Fibroblast of skin of back (primary cell): Measurements from ENCODE around the gene ACTL10.

Source experiments
- DNase-seq: peaks from one replicate; pipeline ENCODE4 v3.0.0-alpha.2; 2013

The ACTL10 gene

DNA sequence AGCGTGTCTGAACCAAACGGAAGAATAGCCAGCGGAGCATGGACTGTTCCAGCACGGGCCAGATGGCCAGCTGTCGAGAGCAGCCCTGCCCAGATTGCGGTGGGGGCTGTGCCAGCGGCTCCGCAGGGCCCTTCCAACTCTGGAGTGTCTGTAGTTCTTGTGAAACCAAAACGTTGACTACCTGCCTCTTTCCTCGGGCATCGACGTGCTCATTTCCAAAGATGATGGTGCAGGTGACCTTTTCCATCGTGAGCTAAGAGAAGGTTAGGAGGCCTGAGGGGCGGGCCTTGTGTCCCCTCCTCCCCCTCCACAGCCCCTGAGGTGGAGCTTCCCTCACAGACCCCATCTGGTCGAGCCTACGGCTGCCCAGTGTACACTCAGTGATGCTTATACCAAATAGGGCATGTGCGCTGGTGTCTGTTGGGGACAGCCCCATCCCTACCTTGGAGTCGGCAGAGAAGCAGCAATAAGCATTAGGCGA, 17.5 kb upstream of the ACTL10 start:
- no peak for DNase-seq

DNA sequence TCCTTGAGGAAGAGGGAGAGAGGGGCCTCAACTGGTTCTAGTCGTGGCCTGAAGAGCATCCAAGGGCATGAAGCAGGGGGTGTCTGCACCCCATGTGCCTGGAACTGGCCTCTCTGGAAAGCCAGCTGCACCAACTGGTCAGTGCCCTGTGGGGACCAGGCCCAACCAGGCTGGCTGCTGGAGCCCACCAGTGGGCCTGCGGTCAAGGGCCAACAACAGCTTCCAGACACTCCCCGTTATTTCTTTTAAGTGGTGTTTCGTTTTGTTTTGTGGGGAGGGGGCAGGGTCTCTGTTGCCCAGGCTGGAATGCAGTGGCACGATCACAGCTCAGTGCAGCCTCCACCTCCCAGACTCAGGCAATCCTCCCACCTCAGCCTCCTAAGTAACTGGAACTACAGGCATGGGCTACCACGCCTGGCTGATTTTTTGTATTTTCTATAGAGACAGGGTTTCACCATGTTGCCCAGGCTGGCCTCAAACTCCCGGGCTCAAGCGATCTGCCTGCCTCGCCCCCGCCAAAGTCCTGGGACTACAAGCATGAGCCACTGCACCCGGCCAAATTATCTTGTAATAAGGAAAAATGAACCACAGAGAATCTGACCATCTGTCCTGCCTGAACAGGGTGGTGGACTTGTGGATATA, 16.5 kb upstream of the ACTL10 start:
- no peak for DNase-seq

DNA sequence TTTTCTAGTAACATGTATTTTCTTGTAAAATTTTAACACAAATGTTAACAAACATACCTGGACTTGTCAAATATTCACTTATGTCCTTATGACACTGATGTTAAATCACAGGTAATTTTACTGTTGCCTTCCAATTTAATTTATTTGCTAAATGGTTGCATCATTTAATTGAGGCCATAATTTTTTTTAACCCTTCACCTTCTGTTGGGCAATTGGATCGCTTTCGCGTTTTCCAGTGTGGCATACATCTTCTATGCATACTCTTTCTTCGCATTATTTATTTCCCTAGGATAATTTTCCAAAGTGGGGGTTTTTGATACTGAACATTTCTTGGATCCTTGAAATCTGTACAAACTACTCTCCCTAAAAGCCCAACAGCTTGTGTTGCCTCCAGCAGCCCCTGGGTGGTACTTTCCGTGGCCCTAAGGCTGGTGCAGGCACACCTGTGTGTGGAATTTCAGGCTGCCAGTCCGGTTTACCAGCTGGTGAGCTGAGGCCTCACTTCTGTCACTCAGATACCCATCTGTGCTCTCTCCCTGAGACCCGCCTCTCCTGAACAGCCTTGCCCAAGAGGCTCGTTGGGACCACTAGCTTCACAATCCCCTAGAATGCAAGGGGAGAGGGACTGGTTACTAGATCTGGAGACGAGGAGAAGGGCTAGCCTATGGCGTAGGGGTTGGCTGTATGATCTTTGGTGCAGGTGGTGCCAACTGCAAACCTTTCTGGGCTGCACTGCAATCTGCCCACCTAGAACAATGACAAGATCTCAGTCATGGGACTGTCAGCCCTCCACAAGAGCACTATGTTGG, 15.8 kb upstream of the ACTL10 start:
- no peak for DNase-seq

DNA sequence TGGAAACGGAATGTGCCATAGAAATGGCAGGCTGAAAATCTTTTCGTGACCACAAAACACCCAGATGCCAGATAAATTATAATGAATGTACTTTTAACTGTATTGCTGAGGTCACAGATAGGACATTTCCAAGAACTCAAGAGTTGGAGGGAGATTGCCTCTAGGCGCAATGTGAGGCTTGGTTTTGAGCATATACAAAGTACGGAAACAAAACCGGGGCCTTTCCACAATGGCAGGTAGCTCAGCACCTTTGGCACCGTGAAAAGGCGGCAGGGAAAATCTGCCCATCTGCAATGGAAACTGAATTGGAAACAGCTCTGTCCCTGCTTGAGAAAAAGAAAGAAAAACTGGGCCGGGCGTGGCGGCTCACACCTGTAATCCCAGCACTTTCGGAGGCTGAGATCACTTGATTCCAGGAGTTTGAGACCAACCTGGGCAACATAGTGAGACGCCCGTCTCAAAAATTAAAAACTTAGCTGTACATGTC, 15.1 kb upstream of the ACTL10 start:
- DNase-seq: no peak

DNA sequence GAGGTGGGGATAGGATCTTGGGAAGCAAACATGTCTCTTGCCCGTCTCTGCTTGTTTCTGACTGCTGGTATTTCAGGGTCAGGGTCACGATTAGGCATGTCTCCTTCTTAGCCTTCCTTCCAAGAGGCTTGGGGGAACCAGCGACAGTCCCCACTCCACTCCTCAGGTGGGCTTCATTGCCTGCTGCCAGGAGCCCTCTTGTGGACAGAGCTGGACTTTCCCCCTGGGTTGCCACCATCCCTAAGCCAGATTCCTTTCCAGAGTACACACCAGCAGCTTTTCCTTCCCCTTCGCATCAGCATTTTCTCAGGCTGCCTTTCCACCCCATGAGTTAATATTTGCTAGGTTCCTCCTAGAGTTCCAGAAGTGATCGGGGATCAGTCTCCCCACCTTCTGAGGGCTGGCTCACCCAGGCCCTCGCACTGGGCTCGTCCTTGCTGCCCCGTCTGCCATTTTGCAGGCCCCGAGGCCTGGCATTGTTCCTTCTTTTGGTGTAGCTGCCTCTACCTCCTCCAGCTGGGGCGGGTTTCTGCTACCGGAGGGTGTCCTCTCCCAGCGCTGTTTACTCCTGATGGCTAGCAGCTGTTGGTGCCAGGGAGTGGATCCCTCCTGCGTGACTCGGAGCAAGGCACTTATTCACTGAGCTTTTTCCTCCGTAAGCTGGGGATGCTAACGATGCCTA, 13.4 kb upstream of the ACTL10 start:
- peak; percentile 61 for DNase-seq

DNA sequence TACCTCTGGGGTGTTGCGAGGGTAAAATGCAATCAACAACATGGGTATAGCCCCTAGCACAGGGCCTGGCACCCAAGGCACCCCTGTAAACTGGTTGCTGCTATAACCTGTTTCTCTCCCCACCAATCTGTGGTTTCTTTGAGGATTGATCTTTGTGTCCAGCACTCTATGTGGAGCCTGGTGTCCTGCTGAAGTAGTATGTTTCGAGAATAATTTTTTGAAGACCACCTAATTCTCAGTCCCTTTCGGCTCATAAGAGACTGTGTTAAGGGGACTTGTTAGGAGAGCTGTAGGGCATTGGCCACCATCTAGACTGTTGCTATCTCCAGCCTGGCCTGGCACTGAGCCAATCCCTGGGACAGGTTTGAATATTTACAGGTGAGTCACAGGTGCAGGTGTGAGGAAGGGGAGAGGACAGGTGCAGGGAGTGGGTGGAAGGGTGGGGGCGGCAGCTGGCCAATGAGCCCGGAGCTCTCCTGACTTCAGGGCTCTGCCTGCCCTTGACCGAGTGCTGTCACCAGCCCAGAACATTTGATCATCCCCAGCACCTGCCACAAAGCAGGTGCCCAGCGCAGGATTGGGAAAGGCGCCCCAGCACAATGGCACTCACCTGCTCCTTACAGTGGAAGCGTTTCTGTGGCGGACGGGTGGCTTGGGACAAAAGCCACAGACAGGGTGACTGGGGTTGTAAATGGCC, 12.7 kb upstream of the ACTL10 start:
- DNase-seq: no peak

DNA sequence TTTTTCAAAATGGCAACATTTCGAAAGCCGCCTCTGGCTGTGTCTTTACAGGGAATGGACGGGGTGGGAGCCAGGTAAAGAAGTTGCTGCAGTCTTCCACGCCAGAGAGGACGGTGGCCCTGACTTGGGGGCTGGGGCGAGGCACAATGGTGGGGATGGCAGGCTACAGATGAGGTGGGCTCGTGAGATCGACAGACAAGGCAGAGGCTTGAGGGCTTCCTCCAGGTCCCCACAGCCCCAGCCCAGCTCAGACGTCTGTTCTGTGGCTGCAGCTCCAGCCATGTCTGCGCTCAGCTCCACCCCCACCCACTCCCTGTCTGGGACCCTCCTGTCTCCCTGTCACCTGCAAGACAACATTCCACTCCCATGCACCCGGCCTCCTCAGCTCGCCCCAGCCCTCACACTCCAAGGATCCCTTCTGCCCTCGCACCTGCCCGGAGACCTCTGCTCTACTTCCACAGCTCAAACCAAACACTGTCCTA, 12.0 kb upstream of the ACTL10 start:
- DNase-seq: no peak

DNA sequence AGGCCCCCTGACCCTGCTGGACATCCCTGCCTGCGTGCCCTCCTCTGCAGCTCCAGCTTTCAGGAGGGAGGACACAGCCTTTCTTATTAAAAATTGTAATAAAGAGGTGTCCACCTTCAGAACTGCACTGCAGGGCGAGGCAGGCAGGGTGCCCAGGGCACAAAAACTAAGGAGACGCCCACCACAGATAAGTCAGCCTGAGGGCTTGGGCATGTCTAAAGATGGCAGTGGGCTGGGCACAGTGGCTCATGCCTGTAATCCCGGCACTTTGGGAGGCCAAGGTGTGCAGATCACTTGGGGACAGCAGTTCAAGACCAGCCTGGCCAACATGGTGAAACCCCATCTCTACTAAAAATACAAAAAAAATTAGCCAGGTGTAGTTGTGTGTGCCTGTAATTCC, 11.6 kb upstream of the ACTL10 start:
- no peak for DNase-seq

DNA sequence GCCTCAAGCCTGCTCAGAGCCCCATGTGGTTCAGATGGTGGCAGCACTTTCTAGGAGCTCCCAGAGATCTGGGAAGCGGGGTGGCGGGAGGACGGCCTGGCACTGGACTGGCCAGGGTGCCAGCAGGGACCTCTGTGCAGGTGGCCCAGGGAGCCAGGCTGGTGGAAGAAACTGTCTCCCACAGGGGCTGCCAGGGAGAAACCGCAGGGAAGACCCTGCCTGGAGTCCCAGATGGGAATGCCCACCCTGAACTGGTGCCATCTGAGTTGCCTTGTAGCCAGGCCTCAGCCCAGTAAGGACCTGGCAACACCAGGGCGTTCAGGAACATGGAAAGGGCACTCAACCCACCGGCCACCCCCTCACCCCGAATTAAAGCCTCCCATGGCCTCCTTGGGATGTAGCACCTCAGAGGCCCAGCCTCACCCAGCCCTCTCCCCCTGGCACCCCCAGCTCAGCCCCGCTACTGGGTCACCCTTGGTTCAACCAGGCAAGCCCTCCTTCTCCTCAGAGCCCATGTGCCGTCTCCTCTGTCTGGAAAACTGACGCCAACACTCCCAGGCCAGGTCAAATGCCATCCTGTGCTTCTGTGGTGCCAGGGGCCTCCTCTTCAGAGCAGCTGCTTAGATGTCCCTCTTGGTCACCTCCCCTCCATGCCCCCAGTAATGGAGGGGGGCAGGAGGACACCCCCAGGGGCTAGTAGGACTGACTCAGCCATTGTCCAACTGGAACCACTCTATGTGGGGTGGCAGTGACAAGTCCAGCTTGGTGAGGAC, 10.5 kb upstream of the ACTL10 start:
- no peak for DNase-seq

DNA sequence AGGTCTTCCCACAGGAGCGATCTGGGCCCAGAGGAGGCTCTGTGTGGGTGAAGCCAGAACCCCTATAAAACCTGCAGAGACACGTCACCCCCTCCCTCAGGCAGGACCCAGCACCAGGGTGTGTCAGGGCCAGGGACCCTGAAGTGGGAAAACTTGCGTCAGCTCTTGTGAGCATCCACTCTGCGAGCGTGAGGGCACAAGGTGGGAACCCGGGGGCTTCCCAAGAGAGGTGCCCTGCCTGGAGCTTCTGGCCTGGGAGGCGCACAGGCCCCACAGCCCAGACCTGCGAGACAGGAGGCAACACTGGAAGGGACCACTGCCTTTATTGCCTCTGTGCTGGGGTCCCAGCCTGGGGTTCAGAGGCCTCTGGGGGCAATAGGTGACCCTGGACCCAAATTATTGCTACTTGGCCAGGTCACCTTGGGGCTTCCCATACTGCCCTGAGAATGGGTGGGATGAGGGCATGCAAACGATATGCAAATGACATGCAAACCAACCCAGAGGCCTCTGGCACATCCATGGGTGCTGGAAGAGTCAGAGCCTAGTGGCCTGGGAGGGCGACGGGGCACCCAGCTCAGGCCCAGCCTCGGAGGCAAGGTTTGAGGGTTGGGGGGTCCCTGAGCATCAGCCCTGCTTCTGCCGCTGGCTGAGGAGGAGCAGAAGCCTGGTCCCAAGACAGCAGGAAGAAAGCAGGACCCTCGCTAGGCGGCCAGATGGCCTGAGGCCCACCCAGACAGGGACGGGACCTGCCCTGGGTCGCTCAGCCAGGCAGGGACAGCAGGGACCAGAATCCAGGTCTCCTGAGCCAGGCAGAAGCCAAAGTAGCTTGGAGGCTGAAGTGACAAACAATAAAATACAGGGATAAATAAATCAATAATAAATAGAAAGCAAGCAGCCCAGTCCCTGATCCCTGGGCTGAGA, 9.7 kb upstream of the ACTL10 start:
- DNase-seq: no peak

DNA sequence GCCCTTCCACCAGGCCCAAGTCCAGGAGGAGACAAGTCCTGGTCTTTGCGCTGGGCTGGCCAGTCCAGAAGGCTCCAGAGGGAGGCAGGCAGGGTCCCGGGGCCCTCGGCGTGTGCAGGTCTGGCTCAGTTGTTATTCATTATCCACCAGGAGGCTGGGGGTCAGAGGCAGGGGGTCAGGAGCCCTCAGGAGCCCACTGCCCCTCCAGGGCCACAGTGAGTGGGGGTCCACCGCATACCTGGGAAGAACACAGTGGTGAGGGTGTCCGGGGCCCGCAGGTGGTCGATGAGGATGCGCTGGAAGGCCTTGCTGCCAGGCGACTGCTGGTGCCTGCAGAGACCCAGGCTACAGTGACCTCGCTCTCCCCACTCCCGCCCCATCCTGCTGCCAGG, 9.0 kb upstream of the ACTL10 start:
- DNase-seq: no peak

DNA sequence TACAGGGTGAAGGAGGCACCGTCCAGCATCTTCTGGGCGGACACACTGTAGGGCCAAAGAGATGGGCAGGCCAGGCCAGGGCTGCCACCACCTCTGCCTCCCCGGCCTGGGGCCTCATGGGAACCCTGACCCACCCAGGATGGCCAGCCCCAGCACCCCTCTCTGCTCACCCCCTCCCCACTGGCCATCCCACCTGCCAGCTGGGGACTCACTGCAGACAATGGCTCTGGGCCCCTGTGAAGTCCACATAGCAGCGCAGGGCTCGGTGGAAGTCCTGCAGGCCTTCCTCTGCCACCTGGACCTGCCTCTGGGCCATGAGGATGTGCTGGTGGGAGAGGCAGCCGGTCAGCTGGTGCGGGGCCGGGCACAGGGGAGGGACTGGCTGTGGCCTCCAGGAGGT, 8.2 kb upstream of the ACTL10 start:
- DNase-seq: no peak

DNA sequence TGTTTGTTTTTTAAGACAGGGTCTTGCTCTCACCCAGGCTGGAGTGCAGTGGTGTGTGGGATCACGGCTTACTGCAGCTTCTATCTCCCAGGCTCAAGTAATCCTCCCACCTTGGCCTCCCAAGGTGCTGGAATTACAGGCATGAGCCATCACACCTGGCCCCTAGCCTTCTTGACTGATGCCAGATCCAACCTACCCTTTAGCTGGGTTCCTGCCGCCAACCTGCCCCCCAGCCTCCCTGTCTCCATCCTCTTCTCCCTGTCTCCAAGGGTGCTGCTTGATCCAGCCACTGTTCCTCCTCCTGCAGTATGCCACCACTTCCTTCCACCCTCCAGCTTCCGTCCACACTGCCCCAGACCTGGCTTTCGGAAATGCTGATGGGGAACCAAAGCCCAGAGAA, 7.8 kb upstream of the ACTL10 start:
- no peak for DNase-seq

DNA sequence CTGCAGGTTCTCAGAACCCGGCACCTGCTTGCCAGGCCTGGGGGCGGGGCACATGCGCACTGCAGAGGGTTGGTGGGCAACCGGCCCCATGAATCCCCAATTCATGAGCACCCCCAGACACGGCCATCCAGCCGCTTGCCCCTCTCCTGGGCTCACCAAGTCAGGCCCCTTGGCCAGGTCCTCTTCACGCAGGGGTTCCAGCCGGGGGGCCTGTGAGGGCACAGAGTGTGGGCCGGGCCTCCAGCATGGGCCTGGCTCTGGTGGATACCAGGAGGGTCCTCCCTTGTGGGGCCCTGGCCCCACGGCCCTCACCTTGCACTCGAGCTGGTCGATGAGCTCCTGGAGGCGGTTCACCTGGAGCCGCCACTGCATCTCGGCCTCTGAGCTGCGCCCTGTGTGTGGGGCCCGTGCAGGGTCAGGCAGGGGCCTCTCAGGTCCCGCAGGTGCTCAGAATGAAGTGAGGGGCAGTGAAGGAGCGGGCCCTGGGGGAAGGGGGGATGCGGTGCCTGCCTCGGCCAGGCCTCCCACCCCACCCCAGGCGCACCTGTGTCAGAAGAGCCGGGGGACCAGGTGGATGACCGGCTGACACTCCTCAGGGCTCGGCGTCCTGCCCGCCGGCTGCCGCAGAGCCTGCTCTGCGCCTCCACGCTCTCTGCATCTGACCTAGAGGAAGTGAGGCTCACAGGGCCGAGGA, 7.3 kb upstream of the ACTL10 start:
- no peak for DNase-seq

DNA sequence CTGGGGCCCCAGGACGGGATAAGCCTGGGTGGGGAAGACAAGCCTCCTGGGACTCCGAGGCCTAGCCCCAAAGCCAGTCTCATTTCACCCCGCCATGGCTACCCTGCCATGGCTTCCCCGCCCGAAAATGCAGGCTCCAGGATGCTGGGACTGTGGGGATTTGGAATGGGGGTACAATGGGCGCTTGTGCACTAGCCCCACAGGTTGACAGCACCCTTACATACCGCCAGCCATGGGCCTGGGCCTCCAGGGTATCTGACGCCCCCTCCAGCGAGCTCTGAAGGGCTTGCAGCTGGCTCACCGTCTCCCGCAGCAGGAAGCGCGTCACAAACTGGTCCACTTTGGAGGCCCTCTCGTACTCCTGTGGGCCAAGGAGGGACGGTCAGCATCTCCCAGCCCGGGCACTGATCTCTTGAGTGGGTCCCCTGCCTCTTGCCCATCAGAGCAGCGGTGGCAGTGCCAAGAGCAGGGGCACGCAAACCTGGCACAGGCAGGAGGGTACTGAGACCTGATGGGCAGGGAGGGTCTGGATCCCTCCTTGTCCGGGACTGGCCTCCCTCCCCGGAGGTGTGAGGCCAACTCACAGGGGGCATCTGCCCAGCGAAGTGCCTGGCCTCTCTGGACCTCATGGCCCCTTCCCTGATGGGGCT, 6.6 kb upstream of the ACTL10 start:
- DNase-seq: no peak

DNA sequence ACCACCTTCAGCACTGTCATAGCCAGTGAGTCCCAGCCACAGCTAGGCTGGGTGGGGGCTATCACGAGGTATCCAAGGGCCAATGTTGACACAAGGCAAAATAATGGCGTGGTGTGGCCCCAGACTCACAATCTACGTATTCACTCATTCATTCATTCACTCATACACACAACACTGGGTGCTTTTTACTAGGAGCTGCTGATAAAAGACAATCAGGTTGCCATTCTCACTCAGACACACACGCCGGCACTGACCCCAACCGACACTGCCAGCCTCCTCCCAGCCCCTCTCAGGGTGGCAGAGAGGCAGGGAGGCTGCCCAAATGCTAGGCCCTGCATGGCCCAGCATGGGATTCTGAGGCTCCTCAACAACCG, 6.1 kb upstream of the ACTL10 start:
- DNase-seq: no peak

DNA sequence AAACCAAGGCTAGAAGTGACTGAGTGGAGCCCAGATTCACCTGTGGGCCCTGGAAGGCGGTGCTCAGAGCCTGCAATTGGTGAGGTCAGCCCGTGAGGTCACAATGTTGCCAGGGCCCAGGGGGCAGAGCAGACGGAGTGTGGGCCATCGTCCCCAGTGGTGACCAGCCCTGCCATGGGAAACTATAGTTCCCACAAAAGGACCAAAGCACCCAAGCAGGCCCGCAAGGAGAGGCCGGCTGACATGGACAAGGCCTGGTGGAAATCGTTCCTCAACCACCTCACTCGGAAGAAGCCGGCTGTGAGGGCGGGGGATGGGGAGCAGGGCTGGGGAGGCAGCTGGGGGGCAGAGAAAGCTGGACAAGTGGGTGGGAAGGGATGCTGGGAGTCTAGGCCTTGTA, 4.6 kb upstream of the ACTL10 start, which contains the start of gene C20orf144:
Gene C20orf144, plus strand, starts transcription at position 156 of the 400 bp plus-strand sequence. Its CDS starts 19 bp downstream, at position 175.
- DNase-seq: no peak

DNA sequence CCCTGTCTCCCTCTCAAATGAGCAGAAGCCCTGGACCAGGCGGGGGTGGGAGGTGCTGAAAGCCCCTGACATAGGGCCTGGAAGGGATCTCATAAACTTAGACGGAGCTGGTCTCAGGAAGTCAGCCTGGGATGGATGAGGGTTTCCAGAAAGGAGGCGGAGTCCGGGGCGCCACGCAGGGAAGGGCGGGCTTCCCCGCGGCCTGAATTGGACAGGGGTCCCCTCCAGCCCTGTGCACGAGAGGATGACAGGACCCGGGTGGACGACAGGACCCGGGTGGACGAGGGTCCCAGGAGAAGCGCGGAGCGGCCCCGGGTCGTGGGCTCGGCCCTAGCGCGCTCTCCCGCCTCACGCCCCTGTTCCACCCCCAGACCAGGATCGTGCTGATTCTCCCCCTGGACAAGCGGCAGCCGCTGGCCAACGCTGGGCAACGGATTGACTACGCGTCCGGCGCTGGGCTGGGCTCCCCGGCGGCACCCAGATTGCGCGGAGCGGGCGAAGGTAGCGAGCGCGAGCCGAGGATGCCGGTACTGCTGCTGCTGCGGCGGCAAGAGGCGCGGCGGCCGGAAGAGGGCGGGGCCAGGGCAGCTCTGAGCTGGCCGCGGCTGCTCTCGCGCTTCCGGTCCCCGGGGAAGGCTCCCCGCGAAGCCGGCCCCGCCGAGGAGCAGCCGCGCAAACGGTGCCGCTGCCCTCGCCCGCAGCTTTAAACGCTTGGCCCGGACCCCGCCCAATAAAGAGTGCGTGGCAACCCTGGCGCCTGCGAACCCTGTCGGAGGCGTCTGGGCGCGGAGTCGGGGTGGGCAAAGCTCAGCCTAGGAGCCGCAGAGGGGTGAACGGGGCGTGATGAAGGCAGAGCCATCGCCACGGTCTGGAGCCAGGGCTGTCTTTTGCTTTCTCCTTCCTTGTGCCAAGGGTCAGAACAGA, 3.3 kb upstream of the ACTL10 start:
- DNase-seq: peak; percentile 77
